Measurements from ENCODE around the gene SMCO2.

The SMCO2 gene

GRCh38 chr12:27551172-27551840, 104.8 kb downstream of the SMCO2 start:
- Histone ChIP-seq H3K79me2 (ENCODE audit: insufficient read depth, low read length) (no peaks in the 10 kb centered on the region), H4K20me1 (ENCODE audit: low read depth, low read length) (no peaks in the 10 kb centered on the region), H3K9ac (ENCODE audit: low read length) (no peak overlapping the region), H3K27ac (ENCODE audit: low read depth, low read length) (no peak overlapping the region), H3K4me3 (ENCODE audit: insufficient read depth, low read length, poor library complexity, severe bottlenecking) (no peak overlapping the region), H3K9me3 (ENCODE audit: insufficient read depth, low read length) (no peaks in the 10 kb centered on the region), H3K36me3 (ENCODE audit: low read length) (no peaks in the 10 kb centered on the region), H3K9me2 (replicated peaks; ENCODE audit: insufficient read depth, low read length) (no peaks in the 10 kb centered on the region), H3F3A (ENCODE audit: insufficient read depth) (no peaks in the 10 kb centered on the region), H3K4me2 (ENCODE audit: low read depth, low read length, poor library complexity, severe bottlenecking) (no peak overlapping the region), H3K27me3 (ENCODE audit: low read length) (no peaks in the 10 kb centered on the region), H2AFZ (ENCODE audit: low read depth, low read length, severe bottlenecking) (no peak overlapping the region)
- TF ChIP-seq CTCF (IDR thresholded peaks at IDR 0.05; ENCODE audit: insufficient read depth, low read length, poor library complexity, severe bottlenecking) (no peak), EZH2phosphoT487 (conservative IDR thresholded peaks at IDR 0.05; ENCODE audit: low read length) (no peak)
